ENCODE data around the gene INSIG1.

DNA sequence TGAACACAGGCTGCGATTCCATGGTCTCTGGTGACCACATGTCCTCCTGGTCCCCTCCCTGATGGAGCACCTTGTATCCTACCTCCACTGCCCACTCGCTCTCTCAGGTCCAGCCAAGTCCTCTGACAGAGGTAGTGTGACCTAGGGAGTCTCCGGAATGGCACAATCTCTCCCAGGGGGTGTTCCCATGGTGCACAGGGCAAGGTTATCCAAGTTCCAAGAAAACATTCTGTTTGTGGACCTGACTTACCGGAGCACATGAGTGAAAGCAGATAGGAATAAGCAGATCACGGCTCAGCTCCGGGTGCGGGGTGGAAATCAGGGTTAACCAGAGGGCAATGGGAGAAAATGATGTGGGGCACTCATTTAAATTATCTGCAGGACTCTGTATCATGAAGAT is 45.8 kb upstream of the INSIG1 start:
- TF ChIP-seq, protein P1, sequence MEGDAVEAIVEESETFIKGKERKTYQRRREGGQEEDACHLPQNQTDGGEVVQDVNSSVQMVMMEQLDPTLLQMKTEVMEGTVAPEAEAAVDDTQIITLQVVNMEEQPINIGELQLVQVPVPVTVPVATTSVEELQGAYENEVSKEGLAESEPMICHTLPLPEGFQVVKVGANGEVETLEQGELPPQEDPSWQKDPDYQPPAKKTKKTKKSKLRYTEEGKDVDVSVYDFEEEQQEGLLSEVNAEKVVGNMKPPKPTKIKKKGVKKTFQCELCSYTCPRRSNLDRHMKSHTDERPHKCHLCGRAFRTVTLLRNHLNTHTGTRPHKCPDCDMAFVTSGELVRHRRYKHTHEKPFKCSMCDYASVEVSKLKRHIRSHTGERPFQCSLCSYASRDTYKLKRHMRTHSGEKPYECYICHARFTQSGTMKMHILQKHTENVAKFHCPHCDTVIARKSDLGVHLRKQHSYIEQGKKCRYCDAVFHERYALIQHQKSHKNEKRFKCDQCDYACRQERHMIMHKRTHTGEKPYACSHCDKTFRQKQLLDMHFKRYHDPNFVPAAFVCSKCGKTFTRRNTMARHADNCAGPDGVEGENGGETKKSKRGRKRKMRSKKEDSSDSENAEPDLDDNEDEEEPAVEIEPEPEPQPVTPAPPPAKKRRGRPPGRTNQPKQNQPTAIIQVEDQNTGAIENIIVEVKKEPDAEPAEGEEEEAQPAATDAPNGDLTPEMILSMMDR (IDR thresholded peaks at IDR 0.05): no peak
- TF ChIP-seq POLR2A (IDR thresholded peaks at IDR 0.05): no peak

All from esophagus squamous epithelium (tissue), 4 donors.